HG03378 (cell line): ENCODE data around the gene CDK4.
"Not testable (repeated sequence)": the region's sequence is repeated elsewhere in the genome, so short reads cannot be mapped to it uniquely, and the experiment has no call there.

Experiments used
- ATAC-seq: cut with Tn5 transposase; IDR thresholded peaks from one replicate; pipeline ENCODE4 v1.9.1; 2021; ENCODE audit warnings: mild to moderate bottlenecking, moderate library complexity; ENCODE audit not compliant: unreplicated experiment

CDK4 gene

GRCh38 chr12:57726884-57727757, 25.0 kb downstream of the CDK4 start:
- no peak for ATAC-seq

GRCh38 chr12:57726151-57726883, 25.8 kb downstream of the CDK4 start:
- ATAC-seq: no peak

- no peak for ATAC-seq
Measured at GRCh38 chr12:57725851-57726150, 26.3 kb downstream of the CDK4 start.

- no peak for ATAC-seq
Measured at GRCh38 chr12:57724936-57725740, 27.0 kb downstream of the CDK4 start.

GRCh38 chr12:57724003-57724935, 27.8 kb downstream of the CDK4 start:
- ATAC-seq: no peak

- no peak for ATAC-seq
Measured at GRCh38 chr12:57723630-57723962, 28.5 kb downstream of the CDK4 start.

GRCh38 chr12:57722716-57723629, 29.1 kb downstream of the CDK4 start:
- ATAC-seq: no peak

- not testable (repeated sequence) for ATAC-seq
Measured at GRCh38 chr12:57721846-57722608, 30.1 kb downstream of the CDK4 start.

GRCh38 chr12:57720606-57721595, 31.2 kb downstream of the CDK4 start:
- no peak for ATAC-seq

GRCh38 chr12:57719777-57720605, 32.1 kb downstream of the CDK4 start:
- ATAC-seq: no peak

GRCh38 chr12:57718641-57719528, 33.2 kb downstream of the CDK4 start:
- ATAC-seq: no peak

GRCh38 chr12:57717846-57718640, 34.1 kb downstream of the CDK4 start:
- ATAC-seq: no peak

GRCh38 chr12:57717131-57717530, 35.0 kb downstream of the CDK4 start:
- ATAC-seq: no peak

GRCh38 chr12:57716305-57716704, 35.8 kb downstream of the CDK4 start:
- ATAC-seq: no peak

GRCh38 chr12:57715786-57716185, 36.3 kb downstream of the CDK4 start:
- no peak for ATAC-seq
